Bronchial epithelial cell (primary cell): ENCODE data around the gene MOV10L1. TPM values are rescaled to one million over a fixed set of nuclear protein-coding genes. Genes with fewer than 3 reads are reported as not detected.
A peak's percentile ranks its signal among the peaks of the same experiment; 100 is the strongest.

Source experiments
- DNase-seq: peaks from one replicate; pipeline ENCODE4 v3.0.0-alpha.2; 2010; ENCODE audit warnings: low read depth
- FAIRE-seq: peaks from 2 replicates; lab custom pipeline; 2011; peaks lifted over from hg19 to GRCh38; lab: Jason Lieb, UNC
- H3K27me3 ChIP-seq: 2 replicates; pipeline ENCODE4 v1.5.1; 2011; ENCODE audit warnings: low read length; ENCODE audit not compliant: control insufficient read depth, insufficient read depth
- H3K36me3 ChIP-seq: 2 replicates; pipeline ENCODE4 v1.5.1; 2011; ENCODE audit warnings: low read length; ENCODE audit not compliant: control insufficient read depth, insufficient read depth
- H3K4me3 ChIP-seq: 2 replicates; pipeline ENCODE4 v1.5.1; 2011; ENCODE audit warnings: mild to moderate bottlenecking, low read depth, low read length, control low read depth
- total RNA-seq: library from RNA; depleted of rRNA; stranded (reverse); fragments of >200 nt; gene quantifications from 2 replicates; pipeline ENCODE4 v1.2.1, GENCODE V29; 2014
- TF ChIP-seq, protein P1 (sequence below): IDR thresholded peaks from 2 replicates; pipeline ENCODE4 v1.5.1; 2011; ENCODE audit warnings: mild to moderate bottlenecking, moderate library complexity, low read length, control low read depth, inconsistent platforms; ENCODE audit not compliant: insufficient read depth, severe bottlenecking

MOV10L1 gene
- total RNA-seq, 1 donor from 2014 or later = 0.26 TPM

DNA sequence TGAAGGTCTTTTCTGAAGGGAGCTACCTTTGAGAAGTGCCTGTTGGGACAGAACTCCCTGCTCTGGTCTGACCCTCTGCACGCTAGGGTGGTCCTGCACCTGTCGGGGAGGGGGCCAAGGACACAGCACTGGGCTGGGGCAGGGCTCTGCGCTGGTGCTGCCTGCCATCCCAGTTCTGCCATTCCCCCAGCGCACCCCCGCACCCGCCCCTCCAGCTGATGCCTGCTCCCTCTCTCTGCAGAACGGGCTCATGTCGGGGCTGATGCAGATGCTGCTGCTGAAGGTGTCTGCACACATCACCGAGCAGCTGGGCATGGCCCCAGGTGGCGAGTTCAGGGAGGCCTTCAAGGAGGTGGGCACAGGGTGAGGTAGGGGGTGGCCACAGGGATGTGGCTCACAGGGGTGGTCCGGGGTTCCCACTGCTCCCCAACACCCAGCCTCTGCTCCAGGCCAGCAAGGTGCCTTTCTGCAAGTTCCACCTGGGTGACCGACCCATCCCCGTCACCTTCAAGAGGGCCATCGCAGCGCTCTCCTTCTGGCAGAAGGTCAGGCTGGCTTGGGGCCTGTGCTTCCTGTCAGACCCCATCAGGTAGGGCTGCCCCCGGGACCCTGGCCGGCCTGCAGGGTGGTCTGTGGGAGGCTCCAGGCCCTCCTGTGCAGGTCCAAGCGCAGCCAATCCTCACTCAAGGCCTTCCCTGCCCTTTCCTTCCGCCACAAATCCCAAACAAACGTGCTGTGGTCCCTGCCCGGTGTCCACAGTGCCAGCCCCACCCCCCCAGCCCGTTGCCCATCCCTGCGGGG lies 107.4 kb downstream of the MOV10L1 start:
- DNase-seq (no peak), FAIRE-seq (no peak)
- Histone ChIP-seq H3K36me3 (peaks cover 28% of the 10 kb centered on the region), H3K4me3 (no peak overlapping the region), H3K27me3 (no peaks in the 10 kb centered on the region)
- TF ChIP-seq, protein P1, sequence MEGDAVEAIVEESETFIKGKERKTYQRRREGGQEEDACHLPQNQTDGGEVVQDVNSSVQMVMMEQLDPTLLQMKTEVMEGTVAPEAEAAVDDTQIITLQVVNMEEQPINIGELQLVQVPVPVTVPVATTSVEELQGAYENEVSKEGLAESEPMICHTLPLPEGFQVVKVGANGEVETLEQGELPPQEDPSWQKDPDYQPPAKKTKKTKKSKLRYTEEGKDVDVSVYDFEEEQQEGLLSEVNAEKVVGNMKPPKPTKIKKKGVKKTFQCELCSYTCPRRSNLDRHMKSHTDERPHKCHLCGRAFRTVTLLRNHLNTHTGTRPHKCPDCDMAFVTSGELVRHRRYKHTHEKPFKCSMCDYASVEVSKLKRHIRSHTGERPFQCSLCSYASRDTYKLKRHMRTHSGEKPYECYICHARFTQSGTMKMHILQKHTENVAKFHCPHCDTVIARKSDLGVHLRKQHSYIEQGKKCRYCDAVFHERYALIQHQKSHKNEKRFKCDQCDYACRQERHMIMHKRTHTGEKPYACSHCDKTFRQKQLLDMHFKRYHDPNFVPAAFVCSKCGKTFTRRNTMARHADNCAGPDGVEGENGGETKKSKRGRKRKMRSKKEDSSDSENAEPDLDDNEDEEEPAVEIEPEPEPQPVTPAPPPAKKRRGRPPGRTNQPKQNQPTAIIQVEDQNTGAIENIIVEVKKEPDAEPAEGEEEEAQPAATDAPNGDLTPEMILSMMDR = no peak

GRCh38 chr22:50197856-50198623 lies 108.2 kb downstream of the MOV10L1 start:
- Histone ChIP-seq H3K4me3 (no peak overlapping the region), H3K36me3 (peaks cover 26% of the 10 kb centered on the region), H3K27me3 (no peaks in the 10 kb centered on the region)
- TF ChIP-seq, protein P1 = no peak
- FAIRE-seq = no peak
- DNase-seq = no peak

GRCh38 chr22:50198624-50199017 lies 108.8 kb downstream of the MOV10L1 start:
- TF ChIP-seq, protein P1 = no peak
- DNase-seq (no peak), FAIRE-seq (no peak)
- H3K36me3 ChIP-seq = peaks cover 21% of the 10 kb centered on the region
- no peaks in the 10 kb centered on the region for H3K27me3 ChIP-seq
- no peak overlapping the region for H3K4me3 ChIP-seq

DNA sequence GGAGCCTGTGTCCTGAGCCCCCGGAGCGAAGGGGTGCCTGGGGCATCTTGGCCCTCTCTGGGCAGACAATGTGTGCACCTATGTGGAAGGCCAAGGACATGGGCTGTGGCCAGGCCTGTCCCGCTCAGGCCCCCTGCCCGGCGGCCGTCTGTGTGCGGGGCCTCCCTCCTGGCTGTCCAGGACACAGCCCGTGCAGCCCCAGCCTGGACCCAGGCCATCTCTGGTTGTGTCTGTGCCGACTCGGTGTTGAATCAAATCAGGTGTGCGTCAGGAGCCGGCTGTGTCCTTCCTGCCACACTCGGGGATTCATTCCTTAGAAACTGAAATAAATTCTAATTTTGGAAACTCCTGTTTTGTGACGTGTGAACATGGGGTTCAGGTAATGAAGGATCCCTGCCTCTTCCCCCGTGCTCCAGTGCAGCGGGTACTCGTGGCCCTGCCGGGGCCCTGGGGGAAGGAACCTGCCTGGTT lies 109.5 kb downstream of the MOV10L1 start:
- TF ChIP-seq, protein P1 = no peak
- no peak for DNase-seq
- H3K27me3 ChIP-seq = no peaks in the 10 kb centered on the region
- no peak overlapping the region for H3K4me3 ChIP-seq
- no peak for FAIRE-seq
- H3K36me3 ChIP-seq = peaks cover 16% of the 10 kb centered on the region

- peaks cover 11% of the 10 kb centered on the region for H3K36me3 ChIP-seq
- FAIRE-seq = no peak
- H3K4me3 ChIP-seq = peak overlapping the region; percentile 63
- H3K27me3 ChIP-seq = no peaks in the 10 kb centered on the region
- no peak for DNase-seq
- TF ChIP-seq, protein P1 = no peak
Observed at GRCh38 chr22:50199829-50200460, 110.1 kb downstream of the MOV10L1 start.
